Smooth muscle cell (in vitro differentiated cells): ENCODE results near the gene HSPG2. TPM values are rescaled to one million over a fixed set of nuclear protein-coding genes. Genes with fewer than 3 reads are reported as not detected.
"Not testable (repeated sequence)": the region's sequence is repeated elsewhere in the genome, so short reads cannot be mapped to it uniquely, and the experiment has no call there.

ENCODE experiments used
- DNase-seq: peaks from one replicate; lab custom pipeline; 2025; ENCODE audit not compliant: unreplicated experiment; lab: John Stamatoyannopoulos, UW
- H2AFZ ChIP-seq: fragments of 200-600 bp; sonication (generic); 2 replicates; pipeline ENCODE4 v1.6.0; 2016; ENCODE audit warnings: antibody characterized with exemption, low read depth, mild to moderate bottlenecking
- H3F3A ChIP-seq: fragments of 200-600 bp; sonication (generic); 2 replicates; pipeline ENCODE4 v1.6.0; 2017; ENCODE audit warnings: antibody characterized with exemption, low read depth
- H3K27ac ChIP-seq: fragments of 200-600 bp; sonication (generic); 2 replicates; pipeline ENCODE4 v1.5.1; 2016; ENCODE audit warnings: low read depth, mild to moderate bottlenecking
- H3K27me3 ChIP-seq: fragments of 200-600 bp; sonication (generic); 2 replicates; pipeline ENCODE4 v1.6.1; 2016; ENCODE audit warnings: low read depth, mild to moderate bottlenecking
- H3K36me3 ChIP-seq: fragments of 200-600 bp; sonication (generic); 2 replicates; pipeline ENCODE4 v1.5.1; 2016; ENCODE audit warnings: low read depth
- H3K4me1 ChIP-seq: fragments of 200-600 bp; sonication (generic); 2 replicates; pipeline ENCODE4 v1.5.1; 2016; ENCODE audit warnings: low read depth
- H3K4me2 ChIP-seq: fragments of 200-600 bp; sonication (generic); 2 replicates; pipeline ENCODE4 v1.6.0; 2016; ENCODE audit warnings: mild to moderate bottlenecking
- H3K4me3 ChIP-seq: fragments of 200-600 bp; sonication (generic); 2 replicates; pipeline ENCODE4 v1.5.1; 2016; ENCODE audit warnings: mild to moderate bottlenecking
- H3K79me2 ChIP-seq: fragments of 200-600 bp; sonication (generic); 2 replicates; pipeline ENCODE4 v1.6.0; 2016; ENCODE audit warnings: low read depth, mild to moderate bottlenecking
- H3K9ac ChIP-seq: fragments of 200-600 bp; sonication (generic); 2 replicates; pipeline ENCODE4 v1.6.0; 2016; ENCODE audit warnings: low read depth
- H3K9me3 ChIP-seq: fragments of 200-600 bp; sonication (generic); replicated peaks from 2 replicates; pipeline ENCODE4 v1.5.1; 2016; ENCODE audit warnings: low read depth
- H4K20me1 ChIP-seq: fragments of 200-600 bp; sonication (generic); 2 replicates; pipeline ENCODE4 v1.6.0; 2016; ENCODE audit warnings: low read depth
- CTCF ChIP-seq: fragments of 200-600 bp; sonication (generic); IDR thresholded peaks from 2 replicates; pipeline ENCODE4 v1.5.1; 2017; ENCODE audit warnings: borderline replicate concordance, mild to moderate bottlenecking, antibody characterized with exemption; ENCODE audit not compliant: insufficient read depth, poor library complexity, severe bottlenecking
- whole genome bisulfite sequencing: methylation state at CpG from one replicate; pipeline ENCODE4 v1.1.7; 2016; ENCODE audit warnings: low lambda C conversion rate; 5-methylcytosine and 5-hydroxymethylcytosine counted together
- polyA plus RNA-seq: library from polyadenylated mRNA; unstranded; fragments of >200 nt; fragmentation: Nextera tagmentation; extraction: Ambion mirVana; gene quantifications from 2 replicates; pipeline ENCODE4 v1.2.1, GENCODE V29; 2016
- total RNA-seq: library from RNA; depleted of rRNA; stranded (reverse); fragments of >200 nt; gene quantifications from 2 replicates; pipeline ENCODE4 v1.2.3, GENCODE V29; 2014

The HSPG2 gene
- total and polyA plus RNA-seq, 2 experiments from 2014 or later, result 40.7 to 46.7 TPM

- H3K79me2 ChIP-seq, result peaks cover 23% of the 10 kb centered on the region
- peak overlapping the region; percentile 53 for H3K9ac ChIP-seq
- no peaks in the 10 kb centered on the region for H3K36me3 ChIP-seq
- DNase-seq, result no peak
- WGBS, result 29% methylated on average over 8 of the region's 9 CpGs
- no peaks in the 10 kb centered on the region for H3K9me3 ChIP-seq
- H2AFZ ChIP-seq, result peak overlapping the region; percentile 54
- H3K4me2 ChIP-seq, result peak overlapping the region; percentile 13
- no peaks in the 10 kb centered on the region for H3K27me3 ChIP-seq
- H3K4me1 ChIP-seq, result peaks cover 45% of the 10 kb centered on the region
- peaks cover 17% of the 10 kb centered on the region for H4K20me1 ChIP-seq
- no peak overlapping the region for H3K4me3 ChIP-seq
- no peak for TF ChIP-seq CTCF
- peak overlapping the region; percentile 82 for H3K27ac ChIP-seq
- peaks cover 47% of the 10 kb centered on the region for H3F3A ChIP-seq
These were observed 27.2 kb downstream of the HSPG2 start for GRCh38 chr1:21909787-21910503.

DNA sequence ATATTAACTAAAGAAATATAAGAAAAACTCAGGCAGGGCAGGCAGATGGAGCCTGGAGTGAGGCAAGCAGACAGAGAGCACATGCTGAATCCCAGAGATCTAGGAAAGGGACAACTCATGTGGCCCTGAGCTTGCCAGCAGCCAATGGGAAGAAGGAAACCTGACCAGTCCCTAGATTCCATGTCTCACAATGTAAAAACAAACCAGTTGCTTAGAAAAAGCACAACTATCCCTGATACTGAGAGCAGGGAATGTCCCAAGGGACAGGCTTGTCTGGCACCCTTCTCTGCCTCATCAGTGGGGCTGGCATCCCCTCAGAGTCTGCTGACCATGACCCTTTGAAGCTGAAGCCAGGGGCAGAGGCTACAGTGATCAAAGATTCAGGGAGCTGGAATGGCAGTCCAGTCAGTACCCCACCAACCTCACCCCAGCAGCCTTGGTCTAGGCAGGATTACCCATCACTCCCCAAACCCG lies 27.8 kb downstream of the HSPG2 start:
- WGBS, result 56% methylated on average over 1 of the region's 1 CpG
- Histone ChIP-seq H3K36me3 (no peaks in the 10 kb centered on the region), H3F3A (peaks cover 47% of the 10 kb centered on the region), H4K20me1 (peaks cover 20% of the 10 kb centered on the region), H3K4me2 (peak overlapping the region; percentile 13), H2AFZ (no peak overlapping the region), H3K9ac (peak overlapping the region; percentile 40), H3K79me2 (peaks cover 26% of the 10 kb centered on the region), H3K27ac (peak overlapping the region; percentile 82), H3K4me1 (peaks cover 45% of the 10 kb centered on the region), H3K27me3 (no peaks in the 10 kb centered on the region), H3K9me3 (no peaks in the 10 kb centered on the region), H3K4me3 (no peak overlapping the region)
- TF ChIP-seq CTCF, result no peak
- DNase-seq, result no peak

DNA sequence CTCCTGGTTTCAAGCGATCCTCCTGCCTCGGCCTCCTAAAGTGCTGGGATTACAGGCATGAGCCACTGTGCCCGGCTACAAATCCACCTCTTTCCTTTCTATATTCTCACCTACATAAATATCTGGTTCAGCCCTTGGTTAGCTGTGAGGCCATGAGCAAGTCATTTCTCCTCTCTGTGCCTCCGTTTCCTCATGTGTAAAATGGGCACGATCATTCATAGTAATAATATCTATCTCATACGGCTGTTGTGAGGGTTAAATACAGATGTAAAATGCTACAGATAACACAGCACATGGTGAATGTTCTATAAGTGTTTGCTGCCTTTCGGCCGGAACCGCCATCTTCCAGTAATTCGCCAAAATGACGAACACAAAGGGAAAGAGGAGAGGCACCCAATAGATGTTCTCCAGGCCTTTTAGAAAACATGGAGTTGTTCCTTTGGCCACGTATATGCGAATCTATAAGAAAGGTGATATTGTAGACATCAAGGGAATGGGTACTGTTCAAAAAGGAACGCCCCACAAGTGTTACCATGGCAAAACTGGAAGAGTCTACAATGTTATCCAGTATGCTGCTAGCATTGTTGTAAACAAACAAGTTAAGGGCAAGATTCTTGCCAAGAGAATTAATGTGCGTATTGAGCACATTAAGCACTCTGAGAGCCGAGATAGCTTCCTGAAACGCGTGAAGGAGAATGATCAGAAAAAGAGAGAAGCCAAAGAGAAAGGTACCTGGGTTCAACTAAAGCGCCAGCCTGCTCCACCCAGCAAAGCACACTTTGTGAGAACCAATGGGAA lies 29.2 kb downstream of the HSPG2 start:
- peaks cover 39% of the 10 kb centered on the region for H3K4me1 ChIP-seq
- H3K27ac ChIP-seq, result peak overlapping the region; percentile 90
- H3K4me2 ChIP-seq, H3K9me3 ChIP-seq, H3K36me3 ChIP-seq, H2AFZ ChIP-seq, DNase-seq, H3K9ac ChIP-seq, H3K4me3 ChIP-seq, H3K27me3 ChIP-seq: not testable (repeated sequence)
- peaks cover 30% of the 10 kb centered on the region for H3K79me2 ChIP-seq
- H4K20me1 ChIP-seq, result peaks cover 20% of the 10 kb centered on the region
- 94% methylated on average over 19 of the region's 19 CpGs for WGBS
- peaks cover 40% of the 10 kb centered on the region for H3F3A ChIP-seq

GRCh38 chr1:21907079-21907418 lies 30.1 kb downstream of the HSPG2 start:
- no peaks in the 10 kb centered on the region for H3K9me3 ChIP-seq
- peaks cover 28% of the 10 kb centered on the region for H4K20me1 ChIP-seq
- peak overlapping the region; percentile 90 for H3K27ac ChIP-seq
- H2AFZ ChIP-seq, result no peak overlapping the region
- peaks cover 22% of the 10 kb centered on the region for H3K79me2 ChIP-seq
- peak overlapping the region; percentile 27 for H3K9ac ChIP-seq
- no peak for DNase-seq
- H3K36me3 ChIP-seq, result no peaks in the 10 kb centered on the region
- H3F3A ChIP-seq, result peaks cover 31% of the 10 kb centered on the region
- no peak for TF ChIP-seq CTCF
- peaks cover 37% of the 10 kb centered on the region for H3K4me1 ChIP-seq
- 82% methylated on average over 9 of the region's 9 CpGs for WGBS
- H3K4me3 ChIP-seq, result no peak overlapping the region
- H3K27me3 ChIP-seq, result no peaks in the 10 kb centered on the region
- H3K4me2 ChIP-seq, result peak overlapping the region; percentile 49
